H1 (cell line): Measurements from ENCODE around the gene TMEM169. TPM values are rescaled to one million over a fixed set of nuclear protein-coding genes. Genes with fewer than 3 reads are reported as not detected.

Experiments
- CTCF ChIA-PET: fragments of 300-600 bp; sonication (Branson Sonifier 250); formaldehyde crosslinking; loops from one replicate; lab custom pipeline; 2021; ENCODE audit not compliant: partially characterized antibody; lab: Charles Lee
- POLR2A ChIA-PET: fragments of 300-600 bp; sonication (Branson Sonifier 250); formaldehyde crosslinking; loops from one replicate; lab custom pipeline; 2021; ENCODE audit warnings: inconsistent platforms; ENCODE audit not compliant: partially characterized antibody; lab: Charles Lee
- DNase-seq, 2 experiments: peaks; one replicate each; pipeline versions ENCODE4 v3.0.0 to v3.0.0-alpha.2; 2010 to 2022; ENCODE audit warnings: low spot score in 2 of 2, low read depth in 1 of 2, mixed read lengths in 1 of 2
- FAIRE-seq: peaks from 2 replicates; lab custom pipeline; 2011; peaks lifted over from hg19 to GRCh38; lab: Jason Lieb, UNC
- H2AFZ ChIP-seq: 2 replicates; pipeline ENCODE4 v1.8.1; 2012; ENCODE audit warnings: low read length, inconsistent platforms
- H2AK5ac ChIP-seq: 2 replicates; pipeline ENCODE4 v1.6.1; 2013; ENCODE audit warnings: low read depth, low read length
- H2BK120ac ChIP-seq: replicated peaks from 2 replicates; pipeline ENCODE3; 2013; ENCODE audit warnings: low read depth, low read length, inconsistent platforms
- H2BK12ac ChIP-seq: 2 replicates; pipeline ENCODE4 v1.6.1; 2013; ENCODE audit warnings: low read depth, low read length
- H2BK15ac ChIP-seq: 2 replicates; pipeline ENCODE4 v1.6.1; 2013; ENCODE audit warnings: low read length
- H2BK20ac ChIP-seq: 2 replicates; pipeline ENCODE4 v1.6.1; 2013; ENCODE audit warnings: low read length
- H2BK5ac ChIP-seq: 2 replicates; pipeline ENCODE4 v1.6.1; 2013; ENCODE audit warnings: low read depth, low read length
- H3K14ac ChIP-seq: 2 replicates; pipeline ENCODE4 v1.6.1; 2013; ENCODE audit warnings: inconsistent platforms; ENCODE audit not compliant: insufficient read length
- H3K18ac ChIP-seq: 2 replicates; pipeline ENCODE4 v1.6.1; 2013; ENCODE audit warnings: low read length; ENCODE audit errors: extremely low read depth
- H3K23ac ChIP-seq: 2 replicates; pipeline ENCODE4 v1.6.1; 2013; ENCODE audit warnings: inconsistent platforms; ENCODE audit not compliant: insufficient read length
- H3K23me2 ChIP-seq: 2 replicates; pipeline ENCODE4 v1.6.1; 2013; ENCODE audit warnings: low read depth, low read length
- H3K27ac ChIP-seq: 2 replicates; pipeline ENCODE4 v1.6.1; 2011; ENCODE audit warnings: low read depth, low read length, inconsistent platforms
- H3K27me3 ChIP-seq, 4 experiments: replicated peaks in 1 of 4; 1 replicate in 1 of 4; 2 replicates in 3 of 4; pipeline versions ENCODE4 v1.6.1 to v1.8.1; 2011 to 2013; ENCODE audit warnings: low read length in 3 of 4, mild to moderate bottlenecking in 3 of 4, inconsistent platforms in 2 of 4, mixed read lengths in 2 of 4, moderate library complexity in 1 of 4; ENCODE audit not compliant: control insufficient read depth in 3 of 4, insufficient read depth in 3 of 4; ENCODE audit errors: extremely low read depth in 1 of 4
- H3K36me3 ChIP-seq, 4 experiments: 2 replicates each; pipeline versions ENCODE4 v1.6.1 to v1.8.1; 2011 to 2013; ENCODE audit warnings: mild to moderate bottlenecking in 4 of 4, low read length in 3 of 4, moderate library complexity in 2 of 4, control low read depth in 1 of 4, inconsistent platforms in 1 of 4; ENCODE audit not compliant: insufficient read depth in 4 of 4, control insufficient read depth in 2 of 4
- H3K4ac ChIP-seq: replicated peaks from 2 replicates; pipeline ENCODE3; 2013; ENCODE audit warnings: low read length, low read depth, mixed read lengths, inconsistent platforms; ENCODE audit not compliant: insufficient read length
- H3K4me1 ChIP-seq, 4 experiments: replicated peaks in 1 of 4; 1 replicate in 1 of 4; 2 replicates in 3 of 4; pipeline versions ENCODE4 v1.6.1 to v1.8.1; 2011 to 2013; ENCODE audit warnings: low read length in 3 of 4, inconsistent platforms in 2 of 4, mixed read lengths in 1 of 4; ENCODE audit not compliant: insufficient read depth in 4 of 4, control insufficient read depth in 3 of 4
- H3K4me2 ChIP-seq, 2 experiments: 2 replicates each; pipeline versions ENCODE4 v1.6.1 to v1.8.1; 2011 to 2013; ENCODE audit warnings: low read depth in 2 of 2, low read length in 2 of 2, control low read depth in 1 of 2, inconsistent platforms in 1 of 2, mild to moderate bottlenecking in 1 of 2; ENCODE audit not compliant: insufficient read depth in 1 of 2
- H3K4me3 ChIP-seq, 4 experiments: fragments of 200-600, 300-600 bp in 1 of 4; sonication (generic), shearing (Covaris generic), sonication (Bioruptor Twin) in 1 of 4; 2 replicates each; pipeline versions ENCODE4 v1.5.1 to v1.8.1; 2011 to 2016; ENCODE audit warnings: low read length in 4 of 4, low read depth in 3 of 4, control low read depth in 2 of 4, inconsistent platforms in 2 of 4, mild to moderate bottlenecking in 2 of 4, mixed read lengths in 1 of 4, moderate library complexity in 1 of 4; ENCODE audit not compliant: insufficient read depth in 2 of 4; ENCODE audit errors: extremely low read depth in 1 of 4
- H3K56ac ChIP-seq: replicated peaks from 2 replicates; pipeline ENCODE3; 2013; ENCODE audit warnings: low read depth, mild to moderate bottlenecking, mixed read lengths, low read length, inconsistent platforms; ENCODE audit not compliant: insufficient read length
- H3K79me1 ChIP-seq: 2 replicates; pipeline ENCODE4 v1.6.1; 2013; ENCODE audit warnings: low read depth, low read length, control low read depth
- H3K79me2 ChIP-seq, 2 experiments: 2 replicates each; pipeline versions ENCODE4 v1.6.1 to v1.8.1; 2012 to 2013; ENCODE audit warnings: low read length in 2 of 2, mild to moderate bottlenecking in 2 of 2, inconsistent platforms in 1 of 2; ENCODE audit not compliant: insufficient read depth in 2 of 2, control insufficient read depth in 1 of 2
- H3K9ac ChIP-seq, 4 experiments: replicated peaks in 1 of 4; 1 replicate in 1 of 4; 2 replicates in 3 of 4; pipeline versions ENCODE4 v1.6.1 to v1.8.1; 2011 to 2013; ENCODE audit warnings: low read depth in 3 of 4, low read length in 3 of 4, control low read depth in 2 of 4, mild to moderate bottlenecking in 2 of 4, moderate library complexity in 2 of 4, inconsistent platforms in 1 of 4; ENCODE audit errors: extremely low read depth in 1 of 4
- H3K9me3 ChIP-seq, 2 experiments: 2 replicates each; pipeline versions ENCODE4 v1.6.1 to v1.8.1; 2012 to 2013; ENCODE audit warnings: mild to moderate bottlenecking in 2 of 2, moderate library complexity in 2 of 2, control low read depth in 1 of 2, inconsistent platforms in 1 of 2, low read depth in 1 of 2, low read length in 1 of 2, mixed read lengths in 1 of 2; ENCODE audit not compliant: insufficient read depth in 2 of 2
- H4K20me1 ChIP-seq, 2 experiments: replicated peaks in 1 of 2; 2 replicates each; pipeline versions ENCODE3 to v1.8.1; 2011 to 2013; ENCODE audit warnings: inconsistent platforms in 2 of 2, low read length in 2 of 2, mild to moderate bottlenecking in 1 of 2; ENCODE audit not compliant: insufficient read depth in 2 of 2, control insufficient read depth in 1 of 2
- H4K5ac ChIP-seq: 2 replicates; pipeline ENCODE4 v1.6.1; 2013; ENCODE audit warnings: low read length, low read depth, mixed read lengths, inconsistent platforms; ENCODE audit not compliant: insufficient read length
- H4K8ac ChIP-seq: 2 replicates; pipeline ENCODE4 v1.8.0; 2013; ENCODE audit warnings: mild to moderate bottlenecking, moderate library complexity, low read length, inconsistent platforms; ENCODE audit not compliant: insufficient read depth; ENCODE audit errors: extremely low read depth
- H4K91ac ChIP-seq: replicated peaks from 2 replicates; pipeline ENCODE3; 2013; ENCODE audit warnings: low read length, mixed read lengths, inconsistent platforms; ENCODE audit not compliant: insufficient read length
- CHD1 ChIP-seq: IDR thresholded peaks from 2 replicates; pipeline ENCODE4 v1.6.1; 2012; ENCODE audit warnings: low read depth, low read length, improper control_type of control experiment
- CREB1 ChIP-seq: IDR thresholded peaks from 2 replicates; pipeline ENCODE4 v1.6.1; 2012; ENCODE audit warnings: inconsistent platforms
- EGR1 ChIP-seq: IDR thresholded peaks from 2 replicates; pipeline ENCODE4 v1.6.1; 2011; ENCODE audit warnings: low read depth, low read length, borderline replicate concordance
- JUND ChIP-seq: IDR thresholded peaks from 2 replicates; pipeline ENCODE4 v1.6.1; 2011; ENCODE audit warnings: mild to moderate bottlenecking, improper control_type of control experiment, low read length
- KDM4A ChIP-seq: IDR thresholded peaks from one replicate; pipeline ENCODE4 v1.7.1; 2012; ENCODE audit warnings: low read depth, mild to moderate bottlenecking, moderate library complexity, low read length, inconsistent platforms; ENCODE audit not compliant: severe bottlenecking
- POLR2A ChIP-seq, 2 experiments: IDR thresholded peaks; 1 replicate in 1 of 2; 2 replicates in 1 of 2; pipeline ENCODE4 v1.6.1; 2011; ENCODE audit warnings: low read depth in 2 of 2, low read length in 2 of 2, mild to moderate bottlenecking in 2 of 2; ENCODE audit errors: control extremely low read depth in 1 of 2
- SP4 ChIP-seq: IDR thresholded peaks from 2 replicates; pipeline ENCODE4 v1.6.1; 2012; ENCODE audit warnings: low read length, inconsistent platforms
- SUZ12 ChIP-seq: fragments of 200-600 bp; sonication (generic); IDR thresholded peaks from 2 replicates; pipeline ENCODE4 v1.6.1; 2012; ENCODE audit warnings: mild to moderate bottlenecking, inconsistent platforms, low read length, moderate library complexity, mixed read lengths
- TAF7 ChIP-seq: optimal IDR thresholded peaks from 2 replicates; pipeline ENCODE3; 2011; ENCODE audit warnings: low read depth, mild to moderate bottlenecking, inconsistent platforms, low read length, moderate library complexity, borderline replicate concordance
- TCF12 ChIP-seq: IDR thresholded peaks from 2 replicates; pipeline ENCODE4 v1.6.1; 2011; ENCODE audit warnings: low read depth, mild to moderate bottlenecking, low read length
- ZNF274 ChIP-seq: IDR thresholded peaks from 2 replicates; pipeline ENCODE4 v1.7.0; 2012; ENCODE audit warnings: low read length, borderline replicate concordance; ENCODE audit errors: extremely low read depth
- WGBS, 2 experiments: shearing (Covaris generic) in 1 of 2; methylation state at CpG; one replicate each; pipeline versions ENCODE4 v1.1.6 to v1.1.7; 2013 to 2015; ENCODE audit warnings: low lambda C conversion rate in 2 of 2, mixed read lengths in 2 of 2, inconsistent platforms in 1 of 2, low coverage in 1 of 2, missing lambda C conversion rate in 1 of 2; ENCODE audit not compliant: insufficient replicate concordance in 2 of 2, insufficient coverage in 1 of 2, insufficient read length in 1 of 2; ENCODE audit errors: extremely low coverage in 1 of 2, missing lambda C conversion rate in 1 of 2; 5-methylcytosine and 5-hydroxymethylcytosine counted together
- polyA plus RNA-seq, 7 experiments: library from polyadenylated mRNA; depleted of rRNA in 3 of 7; stranded (reverse) in 5 of 7; unstranded in 2 of 7; fragments of >200 nt in 5 of 7; fragments of 200-250 nt in 2 of 7; gene quantifications; 1 replicate in 5 of 7; 2 replicates in 1 of 7; 4 replicates in 1 of 7; pipeline versions ENCODE4 v1.2.1 to v1.2.3, GENCODE V29; 2011 to 2013; ENCODE audit warnings: missing spikeins in 2 of 7, mixed read lengths in 2 of 7
- total RNA-seq: library from RNA; stranded (reverse); fragmentation: NEBNext Ultra II Directional; extraction: Animal tissue kit (Norgen Biotek cat#: 25700); gene quantifications from 2 replicates; pipeline ENCODE4 v1.2.1, GENCODE V29; 2021

Gene TMEM169
- total and polyA plus RNA-seq, 2 of the 8 experiments (the other 6 are each of a cell fraction or from before 2014, with no cell fraction given) = 0.41 to 2.4 TPM

GRCh38 chr2:216142540-216142939 is 60.8 kb downstream of the TMEM169 start:
- no peak overlapping the region for H2BK120ac ChIP-seq
- no peak overlapping the region for H3K18ac ChIP-seq
- no peaks in the 10 kb centered on the region for H3K79me1 ChIP-seq
- no peak overlapping the region for H3K56ac ChIP-seq
- H3K9me3 ChIP-seq = no peaks in the 10 kb centered on the region
- no peak overlapping the region for H3K27ac ChIP-seq
- no peak overlapping the region for H3K4me2 ChIP-seq
- no peak overlapping the region for H4K5ac ChIP-seq
- no peak overlapping the region for H2BK20ac ChIP-seq
- DNase-seq (no peak), FAIRE-seq (no peak)
- no peaks in the 10 kb centered on the region for H3K27me3 ChIP-seq
- TF ChIP-seq EGR1 = no peak
- no peak for TF ChIP-seq CHD1
- TF ChIP-seq TAF7 = no peak
- no peak for TF ChIP-seq KDM4A
- TF ChIP-seq ZNF274 = no peak
- no peak for TF ChIP-seq SUZ12
- TF ChIP-seq POLR2A (IDR thresholded peaks at IDR 0.05; ENCODE audit: control extremely low read depth in 1 of 2, low read depth in 2 of 2, low read length in 2 of 2) = no peak
- TF ChIP-seq JUND = no peak
- no peak for TF ChIP-seq CREB1
- TF ChIP-seq SP4 = no peak
- TF ChIP-seq TCF12 = no peak
- ChIA-PET POLR2A (interaction anchor here (0.6 to 8.1 kb wide), 9 partner anchors 8 to 244 kb away, joined by 3 to 101 read pairs (median 6); no protein-coding TSS in a partner anchor), CTCF (interaction anchor here (1.1 to 4.6 kb wide), 4 partner anchors 11 to 19 kb away, joined by 3 to 24 read pairs (median 14); no protein-coding TSS in a partner anchor)
- no peak overlapping the region for H2BK15ac ChIP-seq
- no peak overlapping the region for H3K4me3 ChIP-seq
- no peak overlapping the region for H3K4ac ChIP-seq
- no peak overlapping the region for H2BK5ac ChIP-seq
- no peak overlapping the region for H4K91ac ChIP-seq
- peaks cover 0 to 38% of the 10 kb centered on the region in 2 experiments; a peak in 2 of 4 replicates for H3K79me2 ChIP-seq
- no peak overlapping the region for H2AFZ ChIP-seq
- no peak overlapping the region for H4K8ac ChIP-seq
- H2BK12ac ChIP-seq = no peak overlapping the region
- no peak overlapping the region for H3K23ac ChIP-seq
- no peaks in the 10 kb centered on the region for H3K4me1 ChIP-seq
- H3K36me3 ChIP-seq = peaks cover 41 to 96% (median 76%) of the 10 kb centered on the region in 4 experiments
- no peak overlapping the region for H3K9ac ChIP-seq
- no peak overlapping the region for H3K14ac ChIP-seq
- H3K23me2 ChIP-seq = no peaks in the 10 kb centered on the region; the same call in 1 of the 2 replicates
- peaks cover 5 to 16% of the 10 kb centered on the region in 2 experiments for H4K20me1 ChIP-seq
- H2AK5ac ChIP-seq = no peak overlapping the region
- 96% methylated on average over 1 of the region's 1 CpG; no CpG with 5 or more reads in 1 of the 2 experiments for WGBS, 2 experiments
